Gastrocnemius medialis (tissue), 4 donors: ENCODE data around the gene DNAJC25. TPM values are rescaled to one million over a fixed set of nuclear protein-coding genes. Genes with fewer than 3 reads are reported as not detected.
"Not testable (repeated sequence)": the region's sequence is repeated elsewhere in the genome, so short reads cannot be mapped to it uniquely, and the experiment has no call there.

Experiments
- ATAC-seq, 2 donors: fragments of 150-250 bp; one replicate each; pipeline ENCODE4 v1.9.1; 2016
- DNase-seq, 2 donors: peaks; one replicate each; pipeline ENCODE4 v3.0.0-alpha.2; 2019
- H3K27ac ChIP-seq, 4 donors: fragments of 200-600 bp; sonication (generic); 1 replicate in 1 of 4; 2 replicates in 3 of 4; pipeline ENCODE4 v1.5.1; 2016 to 2018; ENCODE audit warnings: mild to moderate bottlenecking in 2 of 4, moderate library complexity in 1 of 4
- H3K27me3 ChIP-seq, 3 donors: fragments of 200-600 bp; sonication (generic) in 2 of 3; 1 replicate in 1 of 3; 2 replicates in 2 of 3; pipeline versions ENCODE4 v1.5.1 to v1.6.0; 2016 to 2019; ENCODE audit warnings: mild to moderate bottlenecking in 1 of 3, moderate library complexity in 1 of 3
- H3K36me3 ChIP-seq, 2 donors: fragments of 200-600 bp; sonication (generic) in 1 of 2; one replicate each; pipeline ENCODE4 v1.5.1; 2017 to 2018
- H3K4me1 ChIP-seq, 2 donors: fragments of 200-600 bp; sonication (generic) in 1 of 2; one replicate each; pipeline ENCODE4 v1.5.1; 2016 to 2017; ENCODE audit warnings: mild to moderate bottlenecking in 2 of 2
- H3K4me3 ChIP-seq, 4 donors: fragments of 200-600 bp; sonication (generic) in 3 of 4; 1 replicate in 1 of 4; 2 replicates in 3 of 4; pipeline ENCODE4 v1.5.1; 2016 to 2019; ENCODE audit warnings: mild to moderate bottlenecking in 2 of 4
- H3K9me3 ChIP-seq, 3 donors: fragments of 200-600 bp; sonication (generic) in 2 of 3; 1 replicate in 1 of 3; 2 replicates in 2 of 3; pipeline ENCODE4 v1.5.1; 2016 to 2019
- POLR2A ChIP-seq, 2 donors: fragments of 450-650 bp; IDR thresholded peaks; one replicate each; pipeline ENCODE4 v1.6.1; 2017; ENCODE audit warnings: antibody characterized with exemption in 2 of 2, mild to moderate bottlenecking in 2 of 2, moderate library complexity in 2 of 2
- in situ Hi-C, 4 donors: fragments of 200-750 bp; cut with MboI; loops; one replicate each; pipeline versions ENCODE4 v1.15.0 to v1.8.0; 2017; ENCODE audit warnings: low sequenced_read_pairs in 4 of 4
- intact Hi-C: fragments of 100-400 bp; cut with DNase I; formaldehyde crosslinking; loops from one replicate; pipeline ENCODE4 v1.15.1; 2023; ENCODE audit warnings: low total_unique reads
- total RNA-seq, 4 donors: library from RNA; depleted of rRNA; stranded (reverse); fragments of >200 nt; gene quantifications; one replicate each; pipeline versions ENCODE4 v1.1.0 to v1.2.3, GENCODE V29; 2016
- TF ChIP-seq, protein P1 (sequence below), 5 experiments: fragments of 450-650 bp in 3 of 5; fragments of 200-600 bp in 2 of 5; sonication (generic) in 2 of 5; IDR thresholded peaks in 4 of 5; conservative IDR thresholded peaks in 1 of 5; 1 replicate in 4 of 5; 2 replicates in 1 of 5; pipeline ENCODE4 v1.5.1; 2016 to 2019; ENCODE audit warnings: antibody characterized with exemption in 5 of 5, mild to moderate bottlenecking in 3 of 5, moderate library complexity in 3 of 5

DNAJC25 gene
- total RNA-seq, 4 donors from 2014 or later = 3.7 to 7.4 (median 4.9) TPM

DNA sequence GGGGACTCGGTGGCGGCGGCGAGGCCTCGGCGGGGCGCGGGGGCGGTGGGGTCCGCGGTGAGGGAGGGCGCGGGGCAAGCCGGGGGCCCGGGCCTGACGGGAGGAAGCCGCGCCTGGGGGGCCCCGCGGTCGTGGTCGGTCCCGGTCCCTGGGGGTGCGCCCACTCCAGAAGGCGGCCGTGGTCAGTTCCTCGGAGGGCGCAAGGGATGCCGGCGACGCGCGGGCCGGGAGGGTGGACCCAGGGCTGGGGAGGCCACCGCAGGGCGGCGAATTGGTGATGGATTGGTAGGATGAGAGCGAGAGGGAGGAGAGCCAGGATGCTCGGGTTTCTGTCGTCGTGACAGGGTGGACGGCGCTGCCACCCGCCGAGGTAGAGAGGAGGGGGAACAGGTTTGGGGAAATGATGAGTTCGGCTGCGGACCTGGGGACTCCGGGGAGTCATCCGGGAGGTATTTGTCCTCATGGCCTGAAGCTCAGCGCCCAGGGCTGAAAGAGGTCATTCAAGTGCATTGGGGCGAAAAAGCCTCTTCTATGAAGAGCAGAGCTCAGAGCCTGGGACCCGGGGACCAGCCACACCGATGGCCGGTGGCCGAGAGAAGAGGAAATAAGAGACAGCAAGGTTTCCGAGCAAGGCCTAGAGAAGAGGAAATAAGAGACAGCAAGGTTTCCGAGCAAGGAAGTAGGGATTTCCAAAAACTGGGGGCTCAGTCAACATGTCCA lies 30.8 kb downstream of the DNAJC25 start:
- no peaks in the 10 kb centered on the region for H3K27me3 ChIP-seq
- in situ Hi-C loops = no loop called here

DNA sequence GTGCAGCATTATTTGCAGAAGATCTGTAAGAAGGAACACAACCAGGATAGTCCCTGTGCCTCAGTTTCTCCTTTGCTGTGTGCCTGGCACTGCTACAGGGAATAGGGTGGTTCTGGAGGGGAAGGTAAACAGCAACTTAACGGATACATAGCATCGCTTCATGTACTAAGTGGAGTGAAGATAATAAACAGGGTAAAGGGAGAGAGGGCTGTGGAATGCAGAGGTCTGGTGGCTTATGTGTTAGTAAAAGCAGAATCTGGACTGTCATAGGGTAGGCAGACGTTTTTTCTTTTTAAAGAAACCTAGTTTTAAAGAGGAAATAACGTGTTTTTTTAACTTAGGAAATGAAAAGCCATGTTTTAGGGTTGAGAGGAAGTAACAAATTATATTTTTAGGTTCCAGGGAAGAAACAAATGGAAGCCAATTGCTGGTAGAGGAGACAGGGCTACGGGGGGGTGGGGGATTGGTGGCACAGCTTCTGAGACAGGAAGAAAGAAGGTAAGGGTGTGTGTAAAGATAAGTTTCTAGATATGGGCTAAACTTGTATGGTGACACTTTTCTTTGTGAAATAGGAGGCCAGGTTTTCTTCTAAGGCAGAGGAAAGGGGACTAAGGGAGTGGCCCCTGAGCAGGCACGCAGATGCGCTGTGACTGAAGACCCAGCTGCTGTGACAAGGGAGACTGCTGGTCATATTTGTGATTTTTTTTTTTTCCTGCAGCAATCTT lies 31.6 kb downstream of the DNAJC25 start:
- peaks cover 11 to 12% of the 10 kb centered on the region in 2 donors for H3K4me1 ChIP-seq
- ATAC-seq = no peak
- H3K27me3 ChIP-seq = no peaks in the 10 kb centered on the region
- peak overlapping the region; percentile 64 to 87 (median 73) for H3K4me3 ChIP-seq
- TF ChIP-seq POLR2A (IDR thresholded peaks at IDR 0.05) = no peak
- TF ChIP-seq, protein P1, sequence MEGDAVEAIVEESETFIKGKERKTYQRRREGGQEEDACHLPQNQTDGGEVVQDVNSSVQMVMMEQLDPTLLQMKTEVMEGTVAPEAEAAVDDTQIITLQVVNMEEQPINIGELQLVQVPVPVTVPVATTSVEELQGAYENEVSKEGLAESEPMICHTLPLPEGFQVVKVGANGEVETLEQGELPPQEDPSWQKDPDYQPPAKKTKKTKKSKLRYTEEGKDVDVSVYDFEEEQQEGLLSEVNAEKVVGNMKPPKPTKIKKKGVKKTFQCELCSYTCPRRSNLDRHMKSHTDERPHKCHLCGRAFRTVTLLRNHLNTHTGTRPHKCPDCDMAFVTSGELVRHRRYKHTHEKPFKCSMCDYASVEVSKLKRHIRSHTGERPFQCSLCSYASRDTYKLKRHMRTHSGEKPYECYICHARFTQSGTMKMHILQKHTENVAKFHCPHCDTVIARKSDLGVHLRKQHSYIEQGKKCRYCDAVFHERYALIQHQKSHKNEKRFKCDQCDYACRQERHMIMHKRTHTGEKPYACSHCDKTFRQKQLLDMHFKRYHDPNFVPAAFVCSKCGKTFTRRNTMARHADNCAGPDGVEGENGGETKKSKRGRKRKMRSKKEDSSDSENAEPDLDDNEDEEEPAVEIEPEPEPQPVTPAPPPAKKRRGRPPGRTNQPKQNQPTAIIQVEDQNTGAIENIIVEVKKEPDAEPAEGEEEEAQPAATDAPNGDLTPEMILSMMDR (IDR thresholded peaks at IDR 0.05 in 4 of 5, conservative IDR thresholded peaks at IDR 0.05 in 1 of 5) = no peak
- no peak overlapping the region for H3K27ac ChIP-seq
- in situ Hi-C loops (no loop called here), intact Hi-C loops (no loop called here)
- DNase-seq = no peak
- peaks cover 0 to 5% of the 10 kb centered on the region in 2 donors for H3K36me3 ChIP-seq
- no peaks in the 10 kb centered on the region for H3K9me3 ChIP-seq

More for the DNA sequence above, 30.8 kb downstream of the DNAJC25 start:
- intact Hi-C loops = loop anchor here (1.0 kb wide), 1 partner anchor 31 kb away; the partner anchor contains the start of gene DNAJC25
- no peak for TF ChIP-seq POLR2A (IDR thresholded peaks at IDR 0.05)
- TF ChIP-seq, protein P1 (IDR thresholded peaks at IDR 0.05 in 4 of 5, conservative IDR thresholded peaks at IDR 0.05 in 1 of 5) = no peak
- ATAC-seq = peak; percentile 51 to 67
- DNase-seq = peak in 1 of 2 donors; percentile 12
- Histone ChIP-seq H3K27ac (peak overlapping the region; percentile 20 to 67 (median 59)), H3K9me3 (no peaks in the 10 kb centered on the region), H3K36me3 (no peaks in the 10 kb centered on the region), H3K4me3 (peak overlapping the region; percentile 64 to 87 (median 73)), H3K4me1 (peaks cover 11 to 12% of the 10 kb centered on the region in 2 donors)

DNA sequence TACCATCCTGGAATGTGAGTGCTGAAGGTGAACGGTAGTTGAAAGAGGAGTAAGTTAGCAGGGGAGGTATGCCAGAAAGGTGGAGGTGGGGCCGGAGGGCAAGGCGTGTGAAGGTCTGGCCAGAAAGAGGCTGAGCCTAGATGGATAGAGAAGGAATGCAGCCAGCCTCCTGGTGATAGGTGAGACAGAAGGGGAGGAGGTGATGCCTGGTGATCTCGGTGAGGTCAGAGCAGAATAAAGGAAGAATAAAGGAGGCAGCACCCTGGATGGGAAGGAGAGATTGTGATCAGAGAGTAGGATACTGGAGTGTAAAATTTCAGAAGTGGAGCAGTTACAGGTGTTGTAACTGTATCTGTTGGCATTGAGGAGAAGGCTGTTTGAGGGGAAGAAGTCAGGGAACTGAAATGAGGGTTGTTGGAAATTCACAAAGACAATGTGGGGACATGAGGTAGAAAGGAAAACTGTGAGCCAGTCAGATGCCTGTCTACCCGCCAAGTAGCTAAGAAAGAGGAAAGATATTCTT lies 32.2 kb downstream of the DNAJC25 start:
- no peak overlapping the region for H3K4me3 ChIP-seq
- H3K36me3 ChIP-seq = peaks cover 0 to 9% of the 10 kb centered on the region in 2 donors
- TF ChIP-seq POLR2A (IDR thresholded peaks at IDR 0.05) = no peak
- TF ChIP-seq, protein P1 (IDR thresholded peaks at IDR 0.05 in 4 of 5, conservative IDR thresholded peaks at IDR 0.05 in 1 of 5) = no peak
- no peak overlapping the region for H3K27ac ChIP-seq
- in situ Hi-C loops = no loop called here
- no peaks in the 10 kb centered on the region for H3K9me3 ChIP-seq
- DNase-seq (no peak), ATAC-seq (no peak)
- no peaks in the 10 kb centered on the region for H3K27me3 ChIP-seq
- peaks cover 11 to 12% of the 10 kb centered on the region in 2 donors for H3K4me1 ChIP-seq
- intact Hi-C loops = no loop called here

DNA sequence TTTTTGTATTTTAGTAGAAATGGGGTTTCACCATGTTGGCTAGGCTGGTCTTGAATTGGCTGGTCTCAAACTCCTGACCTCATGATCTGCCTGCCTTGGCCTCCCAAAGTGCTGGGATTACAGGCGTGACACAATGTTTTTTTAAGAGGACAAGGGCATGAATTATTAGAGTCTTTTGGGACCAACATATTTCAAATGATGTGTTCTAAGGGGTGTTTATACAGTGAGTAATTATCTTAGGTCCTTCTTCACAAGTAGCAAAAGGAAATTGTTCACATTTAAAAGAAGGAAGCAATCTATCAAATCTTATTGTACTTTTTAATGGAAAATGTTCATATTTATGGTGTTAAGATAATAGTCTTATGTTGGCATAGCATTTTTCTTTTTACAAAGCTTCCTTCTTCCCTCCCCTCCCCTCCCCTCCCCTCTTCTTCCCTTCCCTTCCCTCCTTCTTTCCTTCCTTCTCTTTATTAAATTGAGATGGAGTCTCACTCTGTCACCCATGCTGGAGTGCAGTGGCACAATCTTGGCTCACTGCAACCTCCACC lies 37.0 kb downstream of the DNAJC25 start:
- in situ Hi-C loops (no loop called here), intact Hi-C loops (no loop called here)
- ATAC-seq (no peak), DNase-seq (no peak)
- no peak overlapping the region for H3K4me3 ChIP-seq
- TF ChIP-seq, protein P1 (IDR thresholded peaks at IDR 0.05 in 4 of 5, conservative IDR thresholded peaks at IDR 0.05 in 1 of 5) = no peak
- TF ChIP-seq POLR2A (IDR thresholded peaks at IDR 0.05) = no peak
- no peaks in the 10 kb centered on the region for H3K9me3 ChIP-seq
- no peaks in the 10 kb centered on the region for H3K27me3 ChIP-seq
- no peak overlapping the region for H3K27ac ChIP-seq
- peaks cover 0 to 9% of the 10 kb centered on the region in 2 donors for H3K36me3 ChIP-seq
- peaks cover 0 to 2% of the 10 kb centered on the region in 2 donors for H3K4me1 ChIP-seq

DNA sequence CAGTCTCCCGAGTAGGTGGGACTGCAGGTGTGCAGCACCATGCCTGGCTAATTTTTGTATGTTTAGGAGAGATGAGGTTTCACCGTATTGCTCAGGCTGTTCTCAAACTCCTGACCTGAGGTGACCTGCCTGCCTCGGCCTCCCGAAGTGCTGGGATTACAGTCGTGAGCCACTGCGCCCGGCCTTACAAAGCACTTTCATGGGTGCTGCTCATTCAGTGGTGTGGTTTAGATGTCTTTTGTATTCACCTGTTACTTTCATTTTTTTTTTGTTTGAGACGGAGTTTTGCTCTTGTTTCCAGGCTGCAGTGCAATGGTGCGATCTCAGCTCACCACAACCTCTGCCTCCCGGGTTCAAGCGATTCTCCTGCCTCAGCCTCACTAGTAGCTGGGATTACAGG lies 37.5 kb downstream of the DNAJC25 start:
- H3K27ac ChIP-seq, ATAC-seq, H3K4me1 ChIP-seq, H3K9me3 ChIP-seq, H3K4me3 ChIP-seq, intact Hi-C loops, H3K27me3 ChIP-seq, DNase-seq, H3K36me3 ChIP-seq, in situ Hi-C loops: not testable (repeated sequence)
